IMR-90 (cell line): Measurements from ENCODE around the gene FAM228B. TPM values are rescaled to one million over a fixed set of nuclear protein-coding genes. Genes with fewer than 3 reads are reported as not detected.

Experiments
- ATAC-seq: fragments of 200-7000 bp; cut with Tn5 transposase; 2 replicates; pipeline ENCODE4 v1.9.1; 2020; ENCODE audit warnings: low read depth, mild to moderate bottlenecking, moderate library complexity
- BruUV-seq: library from RNA; stranded (reverse); fragments of 400-500 nt; replicated peaks from 2 replicates; lab custom pipeline; 2021; lab: Mats Ljungman, UMichigan
- CTCF ChIA-PET: fragments of 300-600 bp; formaldehyde crosslinking; extraction: SDS; loops from one replicate; lab custom pipeline; 2021; ENCODE audit warnings: antibody characterized with exemption; lab: Yijun Ruan, JAX
- POLR2A ChIA-PET: fragments of 300-600 bp; sonication (Branson Sonifier 250); formaldehyde crosslinking; loops from one replicate; lab custom pipeline; 2022; ENCODE audit warnings: antibody characterized with exemption; ENCODE audit not compliant: unreplicated experiment; lab: Charles Lee
- DNase-seq: peaks from one replicate; pipeline ENCODE4 v3.0.0; 2013
- H2AFZ ChIP-seq: replicated peaks from 2 replicates; pipeline ENCODE3; 2013; ENCODE audit warnings: low read length, mild to moderate bottlenecking; ENCODE audit not compliant: poor library complexity
- H2AK5ac ChIP-seq: 2 replicates; pipeline ENCODE4 v1.6.1; 2013; ENCODE audit warnings: low read depth, low read length, inconsistent platforms
- H2AK9ac ChIP-seq: replicated peaks from 2 replicates; pipeline ENCODE3; 2013; ENCODE audit warnings: mild to moderate bottlenecking, low read depth, low read length, moderate library complexity; ENCODE audit not compliant: poor library complexity
- H2BK120ac ChIP-seq: 2 replicates; pipeline ENCODE4 v1.6.1; 2013; ENCODE audit warnings: low read depth, low read length, inconsistent platforms
- H2BK15ac ChIP-seq: 3 replicates; pipeline ENCODE4 v1.6.1; 2013; ENCODE audit warnings: low read depth, low read length, inconsistent platforms
- H2BK20ac ChIP-seq: 2 replicates; pipeline ENCODE4 v1.6.1; 2013; ENCODE audit warnings: low read depth, mild to moderate bottlenecking, inconsistent platforms, low read length, moderate library complexity
- H2BK5ac ChIP-seq: 2 replicates; pipeline ENCODE4 v1.6.1; 2013; ENCODE audit warnings: mild to moderate bottlenecking, low read depth, low read length, inconsistent platforms; ENCODE audit not compliant: poor library complexity, severe bottlenecking
- H3K14ac ChIP-seq: replicated peaks from 2 replicates; pipeline ENCODE4 v1.6.1; 2013; ENCODE audit warnings: low read depth, low read length, inconsistent platforms
- H3K18ac ChIP-seq: 2 replicates; pipeline ENCODE4 v1.6.1; 2013; ENCODE audit warnings: low read depth, low read length, control low read depth
- H3K23ac ChIP-seq: 2 replicates; pipeline ENCODE4 v1.6.1; 2013; ENCODE audit warnings: low read depth, low read length, inconsistent platforms
- H3K27ac ChIP-seq: 2 replicates; pipeline ENCODE4 v1.5.1; 2013; ENCODE audit warnings: mild to moderate bottlenecking, control low read depth, low read length; ENCODE audit not compliant: insufficient read depth
- H3K27me3 ChIP-seq: 2 replicates; pipeline ENCODE4 v1.6.1; 2013; ENCODE audit warnings: low read length; ENCODE audit not compliant: control insufficient read depth, insufficient read depth
- H3K36me3 ChIP-seq: 2 replicates; pipeline ENCODE4 v1.6.1; 2013; ENCODE audit warnings: low read length, mixed read lengths; ENCODE audit not compliant: control insufficient read depth, insufficient read depth
- H3K4ac ChIP-seq: 2 replicates; pipeline ENCODE4 v1.6.1; 2013; ENCODE audit warnings: low read depth, low read length, inconsistent platforms
- H3K4me1 ChIP-seq: 2 replicates; pipeline ENCODE4 v1.6.1; 2013; ENCODE audit warnings: low read length, mixed read lengths; ENCODE audit not compliant: control insufficient read depth, insufficient read depth
- H3K4me2 ChIP-seq: 2 replicates; pipeline ENCODE4 v1.6.1; 2013; ENCODE audit warnings: low read depth, mild to moderate bottlenecking, control low read depth, low read length, moderate library complexity
- H3K4me3 ChIP-seq: 2 replicates; pipeline ENCODE4 v1.5.1; 2013; ENCODE audit warnings: low read depth, mild to moderate bottlenecking, control low read depth, low read length, moderate library complexity; ENCODE audit not compliant: insufficient read depth
- H3K56ac ChIP-seq: 2 replicates; pipeline ENCODE4 v1.6.1; 2013; ENCODE audit warnings: low read length, inconsistent platforms; ENCODE audit not compliant: insufficient read depth; ENCODE audit errors: extremely low read depth
- H3K79me1 ChIP-seq, 2 experiments: 2 replicates each; pipeline ENCODE4 v1.6.1; 2013; ENCODE audit warnings: low read length in 2 of 2, inconsistent platforms in 1 of 2, low read depth in 1 of 2
- H3K9ac ChIP-seq: 2 replicates; pipeline ENCODE4 v1.6.1; 2013; ENCODE audit warnings: low read depth, low read length, control low read depth
- H3K9me1 ChIP-seq: 2 replicates; pipeline ENCODE4 v1.6.1; 2013; ENCODE audit warnings: low read length, inconsistent platforms; ENCODE audit not compliant: insufficient read depth
- H3K9me3 ChIP-seq: 2 replicates; pipeline ENCODE4 v1.6.1; 2013; ENCODE audit warnings: low read length; ENCODE audit not compliant: control insufficient read depth, insufficient read depth
- H4K20me1 ChIP-seq: 2 replicates; pipeline ENCODE4 v1.6.1; 2013; ENCODE audit warnings: low read length, inconsistent platforms; ENCODE audit not compliant: insufficient read depth
- H4K5ac ChIP-seq: 2 replicates; pipeline ENCODE4 v1.6.1; 2013; ENCODE audit warnings: mild to moderate bottlenecking, low read depth, low read length, control low read depth
- H4K8ac ChIP-seq, 2 experiments: 2 replicates each; pipeline ENCODE4 v1.6.1; 2013; ENCODE audit warnings: low read depth in 2 of 2, low read length in 2 of 2, control low read depth in 1 of 2, inconsistent platforms in 1 of 2
- H4K91ac ChIP-seq: 2 replicates; pipeline ENCODE4 v1.6.1; 2013; ENCODE audit warnings: low read depth, low read length, inconsistent platforms; ENCODE audit not compliant: insufficient read depth
- FOS ChIP-seq: fragments of 150-350 bp; IDR thresholded peaks from 2 replicates; pipeline ENCODE4 v1.6.1; 2016; ENCODE audit warnings: low read depth, low read length
- MAZ ChIP-seq: IDR thresholded peaks from 2 replicates; pipeline ENCODE4 v1.6.1; 2012; ENCODE audit warnings: low read depth, mild to moderate bottlenecking, low read length, improper control_type of control experiment, moderate library complexity, borderline replicate concordance
- NFE2L2 ChIP-seq: fragments of 150-350 bp; IDR thresholded peaks from 2 replicates; pipeline ENCODE4 v1.6.1; 2016; ENCODE audit warnings: low read depth, mild to moderate bottlenecking, low read length
- RCOR1 ChIP-seq: IDR thresholded peaks from 2 replicates; pipeline ENCODE4 v1.6.1; 2012; ENCODE audit warnings: mild to moderate bottlenecking, low read length, improper control_type of control experiment; ENCODE audit not compliant: insufficient replicate concordance
- WGBS, 2 experiments: methylation state at CpG; one replicate each; pipeline versions ENCODE4 v1.1.5 to v1.1.7; 2013; ENCODE audit warnings: missing lambda C conversion rate in 2 of 2; ENCODE audit not compliant: insufficient read length in 1 of 2; ENCODE audit errors: extremely low coverage in 2 of 2; 5-methylcytosine and 5-hydroxymethylcytosine counted together
- dilution Hi-C: fragments of 300-500 bp; cut with HindIII; formaldehyde crosslinking; loops from one replicate; pipeline ENCODE4 v1.14.3; 2018; ENCODE audit warnings: low sequenced_read_pairs; ENCODE audit not compliant: unreplicated experiment
- in situ Hi-C: fragments of 300-500 bp; cut with MboI; formaldehyde crosslinking; loops from 3 replicates; pipeline ENCODE4 v1.14.3; 2019; ENCODE audit warnings: low sequenced_read_pairs, inconsistent platforms, mixed read lengths
- intact Hi-C: fragments of 100-400 bp; cut with micrococcal nuclease; formaldehyde crosslinking; loops from 2 replicates; pipeline ENCODE4 v1.10.0; 2022
- polyA plus RNA-seq, 3 experiments: library from polyadenylated mRNA; depleted of rRNA; stranded (reverse); fragments of >200 nt; gene quantifications; 2 replicates each; pipeline ENCODE4 v1.2.3, GENCODE V29; 2012; ENCODE audit warnings: low replicate concordance in 1 of 3
- total RNA-seq: library from RNA; depleted of rRNA; stranded (reverse); fragments of >200 nt; gene quantifications from 2 replicates; pipeline ENCODE4 v1.2.3, GENCODE V29; 2012

The FAM228B gene
- total and polyA plus RNA-seq, 2 of the 4 experiments (the other 2 are of a cell fraction) = 2.0 to 2.9 TPM

DNA sequence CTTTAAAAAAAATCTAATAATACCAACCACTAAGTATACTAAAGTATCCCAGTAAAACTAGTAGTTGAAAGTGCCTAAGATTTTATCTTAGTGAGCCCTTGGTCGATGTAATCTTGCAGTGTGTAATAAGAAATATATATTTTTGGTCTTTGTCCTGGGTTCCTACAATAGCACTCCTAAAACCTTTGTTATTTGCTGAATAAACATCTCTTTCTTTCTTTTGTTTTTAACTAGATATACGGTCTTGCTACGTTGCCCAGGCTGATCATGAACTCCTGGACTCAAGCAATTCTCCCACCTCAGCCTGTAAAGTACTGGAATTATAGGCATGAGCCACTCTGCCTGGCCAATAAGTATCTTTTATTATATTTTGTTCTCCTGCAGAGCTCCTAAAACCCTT is 36.2 kb upstream of the FAM228B start:
- Histone ChIP-seq H3K9me3 (no peaks in the 10 kb centered on the region), H3K23ac (no peak overlapping the region), H3K18ac (no peak overlapping the region), H2BK5ac (no peak overlapping the region), H3K4ac (no peak overlapping the region), H3K9ac (no peak overlapping the region), H2BK15ac (no peak overlapping the region), H3K27me3 (no peaks in the 10 kb centered on the region), H2AK9ac (no peak overlapping the region), H3K9me1 (peaks cover 11% of the 10 kb centered on the region), H2AK5ac (no peak overlapping the region), H2BK120ac (no peak overlapping the region), H4K5ac (no peak overlapping the region), H3K56ac (no peak overlapping the region), H2BK20ac (no peak overlapping the region), H3K14ac (no peak overlapping the region), H3K4me2 (no peak overlapping the region), H3K4me1 (peaks cover 4% of the 10 kb centered on the region; the same call in 1 of the 2 replicates), H4K91ac (no peak overlapping the region), H4K20me1 (no peaks in the 10 kb centered on the region), H3K36me3 (peaks cover 9% of the 10 kb centered on the region), H3K79me1 (peaks cover 12 to 25% of the 10 kb centered on the region in 2 experiments), H3K4me3 (no peak overlapping the region), H2AFZ (no peak overlapping the region), H4K8ac (no peak overlapping the region), H3K27ac (no peak overlapping the region)
- intact Hi-C loops = no loop called here
- ChIA-PET CTCF (no interaction called here), POLR2A (no interaction called here)
- in situ Hi-C loops = no loop called here
- dilution Hi-C loops = no loop called here
- WGBS, 2 experiments = no CpG with 5 or more reads among the region's 3 CpGs
- TF ChIP-seq RCOR1 = no peak
- TF ChIP-seq NFE2L2 = no peak
- TF ChIP-seq FOS = no peak
- TF ChIP-seq MAZ = no peak
- BruUV-seq = no TSS peak
- DNase-seq (no peak), ATAC-seq (no peak)
